Thyroid gland (tissue), 4 donors: ENCODE results near the gene CD300LB.

Experiments used
- CTCF ChIP-seq, 6 experiments: fragments of 200-600 bp in 3 of 6; fragments of 450-650 bp in 3 of 6; sonication (generic) in 3 of 6; IDR thresholded peaks; one replicate each; pipeline ENCODE4 v1.5.1; 2016 to 2019; ENCODE audit warnings: antibody characterized with exemption in 6 of 6, mild to moderate bottlenecking in 2 of 6, inconsistent platforms in 1 of 6, moderate library complexity in 1 of 6
- POLR2A ChIP-seq, 2 donors: fragments of 450-650 bp; IDR thresholded peaks; one replicate each; pipeline ENCODE4 v1.6.1; 2017; ENCODE audit warnings: antibody characterized with exemption in 2 of 2, mild to moderate bottlenecking in 2 of 2, moderate library complexity in 1 of 2

- TF ChIP-seq CTCF (IDR thresholded peaks at IDR 0.05), result no peak
- no peak for TF ChIP-seq POLR2A (IDR thresholded peaks at IDR 0.05)
These were observed 28.4 kb downstream of the CD300LB start for GRCh38 chr17:74502861-74503260.
